Thoracic aorta (tissue), 2 donors: ENCODE measurements around the gene ZBTB6. TPM values are rescaled to one million over a fixed set of nuclear protein-coding genes. Genes with fewer than 3 reads are reported as not detected.
A peak's percentile ranks its signal among the peaks of the same experiment; 100 is the strongest.

ENCODE experiments used
- ATAC-seq: fragments of 150-250 bp; one replicate; pipeline ENCODE4 v1.8.0; 2017; ENCODE audit warnings: low read depth; ENCODE audit not compliant: insufficient number of reproducible peaks, low FRiP score
- DNase-seq: peaks from one replicate; pipeline ENCODE4 v3.0.0-alpha.2; 2020; ENCODE audit warnings: low spot score
- H3K27ac ChIP-seq, 2 donors: fragments of 200-600 bp; sonication (generic); 1 replicate in 1 of 2; 2 replicates in 1 of 2; pipeline ENCODE4 v1.5.1; 2016; ENCODE audit warnings: mild to moderate bottlenecking in 2 of 2, moderate library complexity in 2 of 2
- H3K27me3 ChIP-seq: fragments of 200-600 bp; sonication (generic); replicated peaks from 2 replicates; pipeline ENCODE4 v1.6.0; 2016; ENCODE audit warnings: mild to moderate bottlenecking; ENCODE audit not compliant: insufficient read depth
- H3K36me3 ChIP-seq: fragments of 200-600 bp; sonication (generic); one replicate; pipeline ENCODE4 v1.5.1; 2016
- H3K4me1 ChIP-seq, 2 donors: fragments of 200-600 bp; sonication (generic); 1 replicate in 1 of 2; 2 replicates in 1 of 2; pipeline versions ENCODE4 v1.5.1 to v1.6.0; 2016; ENCODE audit warnings: low read depth in 2 of 2, mild to moderate bottlenecking in 1 of 2; ENCODE audit not compliant: control insufficient read depth in 1 of 2
- H3K4me3 ChIP-seq: fragments of 200-600 bp; sonication (generic); 2 replicates; pipeline ENCODE4 v1.5.1; 2016; ENCODE audit warnings: mild to moderate bottlenecking
- H3K9me3 ChIP-seq: fragments of 200-600 bp; sonication (generic); 2 replicates; pipeline ENCODE4 v1.5.1; 2016
- total RNA-seq, 2 donors: library from RNA; depleted of rRNA; stranded (reverse); fragments of >200 nt; gene quantifications; one replicate each; pipeline versions ENCODE4 v1.1.0 to v1.2.3, GENCODE V29; 2016
- TF ChIP-seq, protein P1 (sequence below): fragments of 200-600 bp; sonication (generic); IDR thresholded peaks from one replicate; pipeline ENCODE4 v1.5.1; 2019; ENCODE audit warnings: antibody characterized with exemption

Gene ZBTB6
- total RNA-seq, 2 donors from 2014 or later = 6.2 to 8.0 TPM

DNA sequence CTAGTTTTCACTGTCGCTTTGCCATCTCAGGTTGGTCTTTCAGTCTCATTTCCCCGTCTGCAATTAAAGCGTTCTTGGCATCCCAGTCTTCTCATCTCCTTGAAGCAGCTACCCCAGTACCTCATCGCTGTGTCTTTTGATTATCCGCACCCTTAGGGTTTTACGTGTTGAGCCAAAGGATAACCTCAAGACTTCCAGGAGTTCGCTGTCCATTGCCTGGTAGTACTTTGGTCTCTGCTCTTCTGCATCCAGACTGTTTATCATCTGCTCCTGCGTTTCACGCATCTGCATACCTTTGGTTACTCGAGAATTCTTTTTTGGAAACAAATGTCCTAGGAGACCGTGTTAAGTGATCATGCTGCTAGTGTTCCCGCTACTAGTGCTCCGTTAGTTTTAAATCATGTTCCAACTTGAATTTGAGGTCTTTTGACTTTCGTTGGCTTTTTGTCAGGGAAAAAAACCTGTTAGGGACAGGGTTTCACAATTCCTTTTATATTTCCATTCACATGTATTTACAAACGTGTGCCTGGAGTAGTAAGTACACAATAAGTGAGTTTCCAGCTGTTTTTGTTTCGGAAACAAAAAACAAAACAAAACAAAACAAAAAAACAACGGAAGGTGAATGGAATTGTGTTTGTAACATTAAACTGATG lies 28.6 kb upstream of the ZBTB6 start:
- no peak for DNase-seq
- no peak for ATAC-seq

DNA sequence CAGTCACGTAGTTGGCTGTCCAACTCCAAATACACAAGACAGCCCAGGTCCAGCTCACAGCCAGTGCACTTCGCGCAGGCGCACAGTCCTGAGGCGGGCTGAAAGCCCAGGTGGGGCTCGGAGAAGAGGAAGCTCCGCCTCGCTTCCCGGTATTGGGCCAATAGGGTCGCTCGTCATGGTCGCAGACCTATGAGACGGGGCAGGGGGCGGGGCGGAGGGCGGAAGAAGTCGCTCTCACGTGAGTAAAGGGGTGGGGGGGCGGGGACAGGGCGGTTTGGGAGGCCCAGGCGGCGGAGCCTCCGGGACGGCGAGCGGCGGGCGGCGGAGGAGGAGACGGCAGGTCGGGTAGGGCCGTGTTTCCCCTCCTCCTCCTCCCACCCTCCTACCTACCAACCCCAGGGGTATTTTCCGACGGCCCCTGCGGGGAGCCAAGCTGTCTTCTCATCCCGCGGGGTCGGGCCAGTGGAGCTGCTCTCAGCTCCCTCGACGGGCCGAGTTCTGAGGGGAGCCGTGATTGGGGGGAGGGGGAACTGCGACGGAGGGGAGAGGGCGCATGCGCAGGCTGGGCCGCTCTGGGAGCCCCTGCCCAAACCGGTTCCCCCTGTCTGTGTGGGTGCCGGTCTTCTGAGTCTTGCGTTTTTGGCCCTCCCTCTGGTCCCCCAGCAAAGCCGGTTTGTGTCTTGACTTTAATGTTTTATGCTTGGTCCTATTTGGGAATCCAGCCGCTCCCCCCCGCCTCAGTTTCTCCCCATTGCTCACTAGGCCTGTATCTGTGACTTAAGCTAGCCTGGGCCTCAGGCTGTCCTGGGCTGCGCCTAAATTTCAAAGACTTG lies 27.8 kb upstream of the ZBTB6 start, which contains the start of gene RABGAP1:
Gene RABGAP1, plus strand, starts transcription at position 272 of the 833 bp plus-strand sequence. CDS start 16,040 bp downstream, outside the sequence.
- H3K36me3 ChIP-seq = peaks cover 10% of the 10 kb centered on the region
- H3K4me3 ChIP-seq = peak within 1 kb of the TSS; percentile 94
- peak within 1 kb of the TSS; percentile 85 to 91 for H3K27ac ChIP-seq
- no peaks in the 10 kb centered on the region for H3K27me3 ChIP-seq
- TF ChIP-seq, protein P1, sequence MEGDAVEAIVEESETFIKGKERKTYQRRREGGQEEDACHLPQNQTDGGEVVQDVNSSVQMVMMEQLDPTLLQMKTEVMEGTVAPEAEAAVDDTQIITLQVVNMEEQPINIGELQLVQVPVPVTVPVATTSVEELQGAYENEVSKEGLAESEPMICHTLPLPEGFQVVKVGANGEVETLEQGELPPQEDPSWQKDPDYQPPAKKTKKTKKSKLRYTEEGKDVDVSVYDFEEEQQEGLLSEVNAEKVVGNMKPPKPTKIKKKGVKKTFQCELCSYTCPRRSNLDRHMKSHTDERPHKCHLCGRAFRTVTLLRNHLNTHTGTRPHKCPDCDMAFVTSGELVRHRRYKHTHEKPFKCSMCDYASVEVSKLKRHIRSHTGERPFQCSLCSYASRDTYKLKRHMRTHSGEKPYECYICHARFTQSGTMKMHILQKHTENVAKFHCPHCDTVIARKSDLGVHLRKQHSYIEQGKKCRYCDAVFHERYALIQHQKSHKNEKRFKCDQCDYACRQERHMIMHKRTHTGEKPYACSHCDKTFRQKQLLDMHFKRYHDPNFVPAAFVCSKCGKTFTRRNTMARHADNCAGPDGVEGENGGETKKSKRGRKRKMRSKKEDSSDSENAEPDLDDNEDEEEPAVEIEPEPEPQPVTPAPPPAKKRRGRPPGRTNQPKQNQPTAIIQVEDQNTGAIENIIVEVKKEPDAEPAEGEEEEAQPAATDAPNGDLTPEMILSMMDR = no peak
- no peaks in the 10 kb centered on the region for H3K9me3 ChIP-seq
- ATAC-seq = peak; percentile 93
- H3K4me1 ChIP-seq = peaks cover 12 to 40% of the 10 kb centered on the region in 2 donors
- peak; percentile 97 for DNase-seq

More for the DNA sequence above, 28.6 kb upstream of the ZBTB6 start:
- H3K4me3 ChIP-seq = peak overlapping the region; percentile 94
- no peaks in the 10 kb centered on the region for H3K27me3 ChIP-seq
- H3K36me3 ChIP-seq = peaks cover 4% of the 10 kb centered on the region
- TF ChIP-seq, protein P1 = no peak
- H3K9me3 ChIP-seq = no peaks in the 10 kb centered on the region
- H3K27ac ChIP-seq = peak overlapping the region; percentile 85 to 91
- H3K4me1 ChIP-seq = peaks cover 12 to 47% of the 10 kb centered on the region in 2 donors

DNA sequence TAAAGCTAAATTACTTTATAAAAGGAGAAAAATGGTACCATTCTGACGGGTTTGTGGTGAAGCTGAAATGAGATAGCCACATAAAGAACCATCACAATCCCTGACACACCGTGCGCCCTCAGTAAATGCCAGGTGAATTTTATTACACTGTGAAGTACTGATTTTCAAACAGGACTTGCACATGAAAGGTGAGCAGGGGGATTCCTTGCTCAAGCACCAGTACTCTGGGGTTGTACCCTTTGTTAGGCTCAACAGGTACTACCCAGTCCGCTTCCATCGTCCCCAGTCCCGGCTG lies 27.3 kb upstream of the ZBTB6 start:
- Histone ChIP-seq H3K9me3 (no peaks in the 10 kb centered on the region), H3K36me3 (peaks cover 10% of the 10 kb centered on the region), H3K27me3 (no peaks in the 10 kb centered on the region), H3K4me3 (peak overlapping the region; percentile 94), H3K4me1 (peaks cover 12 to 35% of the 10 kb centered on the region in 2 donors), H3K27ac (peak overlapping the region in 1 of 2 donors; percentile 76)
- TF ChIP-seq, protein P1 = no peak
- ATAC-seq (no peak), DNase-seq (no peak)

DNA sequence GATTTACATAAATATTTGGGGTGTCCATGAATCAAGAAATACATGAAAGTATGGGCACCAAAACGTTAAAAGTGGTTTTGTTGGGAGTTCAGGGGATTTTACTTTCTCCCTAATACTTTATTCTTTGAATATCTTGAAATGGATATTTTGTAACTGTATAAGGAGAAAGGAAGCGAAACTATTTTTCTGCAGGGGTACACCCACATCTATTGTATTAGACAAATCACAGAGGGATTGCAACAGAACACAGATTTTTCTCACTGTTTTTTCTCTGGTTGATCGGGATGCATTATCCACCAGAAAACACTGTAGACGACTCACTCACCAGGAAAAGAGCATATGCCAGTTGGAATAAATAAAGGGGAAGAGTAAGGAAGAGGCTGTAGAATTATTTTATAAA lies 26.5 kb upstream of the ZBTB6 start:
- Histone ChIP-seq H3K27ac (no peak overlapping the region), H3K4me3 (no peak overlapping the region), H3K4me1 (peaks cover 12 to 27% of the 10 kb centered on the region in 2 donors), H3K27me3 (no peaks in the 10 kb centered on the region), H3K36me3 (peaks cover 10% of the 10 kb centered on the region), H3K9me3 (no peaks in the 10 kb centered on the region)
- DNase-seq = no peak
- ATAC-seq = no peak
- TF ChIP-seq, protein P1 = no peak

DNA sequence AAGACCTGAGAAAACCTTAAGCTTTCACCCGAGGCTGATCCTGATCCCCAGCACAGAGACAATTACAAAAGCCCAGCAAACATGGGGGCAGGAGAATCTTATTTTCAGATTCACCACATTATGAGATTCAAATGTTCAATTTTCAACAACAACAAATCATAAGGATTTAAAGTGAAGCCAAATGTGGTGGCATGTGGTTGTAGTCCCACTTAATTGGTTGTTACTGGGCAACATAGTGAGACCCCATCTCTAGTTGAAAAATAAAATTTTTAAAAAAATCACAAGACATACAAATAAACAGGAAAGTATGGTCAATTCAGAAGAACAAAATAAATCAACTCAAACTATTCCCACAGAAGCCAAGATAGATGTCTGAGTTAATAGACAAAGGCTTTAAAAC lies 23.8 kb upstream of the ZBTB6 start:
- H3K4me1 ChIP-seq = peaks cover 15 to 24% of the 10 kb centered on the region in 2 donors
- no peaks in the 10 kb centered on the region for H3K9me3 ChIP-seq
- no peaks in the 10 kb centered on the region for H3K27me3 ChIP-seq
- DNase-seq (no peak), ATAC-seq (no peak)
- no peak overlapping the region for H3K4me3 ChIP-seq
- TF ChIP-seq, protein P1 = no peak
- H3K36me3 ChIP-seq = peaks cover 10% of the 10 kb centered on the region
- H3K27ac ChIP-seq = no peak overlapping the region
